Panc1 (cell line): ENCODE data around the gene DHFR2. TPM values are rescaled to one million over a fixed set of nuclear protein-coding genes. Genes with fewer than 3 reads are reported as not detected.

Experiments
- ATAC-seq: fragments of 200-7000 bp; cut with Tn5 transposase; 2 replicates; pipeline ENCODE4 v1.9.1; 2020; ENCODE audit warnings: mild to moderate bottlenecking, moderate library complexity
- BruUV-seq: library from RNA; stranded (reverse); fragments of 400-500 nt; replicated peaks from 2 replicates; lab custom pipeline; 2021; lab: Mats Ljungman, UMichigan
- CTCF ChIA-PET: fragments of 300-600 bp; sonication (Branson Sonifier 250); formaldehyde crosslinking; loops from one replicate; lab custom pipeline; 2022; ENCODE audit warnings: antibody characterized with exemption; lab: Charles Lee
- POLR2A ChIA-PET: fragments of 300-600 bp; sonication (Branson Sonifier 250); formaldehyde crosslinking; loops from one replicate; lab custom pipeline; 2022; ENCODE audit warnings: antibody characterized with exemption; lab: Charles Lee
- DNase-seq: peaks from one replicate; pipeline ENCODE4 v3.0.0-alpha.2; 2010; ENCODE audit warnings: low read depth, low spot score
- H3K27ac ChIP-seq: 2 replicates; pipeline ENCODE4 v1.5.1; 2011; ENCODE audit warnings: mild to moderate bottlenecking, low read length, inconsistent platforms
- H3K27me3 ChIP-seq: fragments of 200-500 bp; sonication (Bioruptor generic); 2 replicates; pipeline ENCODE4 v1.6.0; 2014; ENCODE audit warnings: low read length, inconsistent platforms; ENCODE audit not compliant: control insufficient read depth, insufficient read depth
- H3K36me3 ChIP-seq: fragments of 200-500 bp; sonication (Bioruptor generic); 2 replicates; pipeline ENCODE4 v1.5.1; 2014; ENCODE audit warnings: inconsistent platforms, mild to moderate bottlenecking, low read length, moderate library complexity; ENCODE audit not compliant: control insufficient read depth, insufficient read depth
- H3K4me1 ChIP-seq: 2 replicates; pipeline ENCODE4 v1.5.1; 2011; ENCODE audit warnings: inconsistent platforms, mild to moderate bottlenecking, low read length, moderate library complexity; ENCODE audit not compliant: control insufficient read depth, insufficient read depth
- H3K4me3 ChIP-seq, 2 experiments: 2 replicates each; pipeline ENCODE4 v1.5.1; 2011 to 2012; ENCODE audit warnings: low read depth in 2 of 2, low read length in 2 of 2, mild to moderate bottlenecking in 2 of 2, inconsistent platforms in 1 of 2, moderate library complexity in 1 of 2
- H3K9me3 ChIP-seq: fragments of 200-500 bp; sonication (Bioruptor generic); 2 replicates; pipeline ENCODE4 v1.5.1; 2014; ENCODE audit warnings: low read depth, mild to moderate bottlenecking, inconsistent platforms, low read length, moderate library complexity; ENCODE audit not compliant: control insufficient read depth, insufficient read depth
- CTCF ChIP-seq: fragments of 450-650 bp; IDR thresholded peaks from 2 replicates; pipeline ENCODE4 v1.5.1; 2017; ENCODE audit warnings: mild to moderate bottlenecking
- POLR2AphosphoS5 ChIP-seq: IDR thresholded peaks from 2 replicates; pipeline ENCODE4 v1.6.1; 2012; ENCODE audit warnings: mild to moderate bottlenecking, low read depth, low read length, moderate library complexity
- REST ChIP-seq, 2 experiments: IDR thresholded peaks; 2 replicates each; pipeline ENCODE4 v1.6.1; 2011 to 2012; ENCODE audit warnings: low read depth in 2 of 2, control low read depth in 1 of 2, low read length in 1 of 2, mild to moderate bottlenecking in 1 of 2, moderate library complexity in 1 of 2; ENCODE audit not compliant: insufficient read depth in 1 of 2
- SIN3A ChIP-seq: IDR thresholded peaks from 2 replicates; pipeline ENCODE4 v1.6.1; 2012; ENCODE audit warnings: low read depth, mild to moderate bottlenecking, low read length, moderate library complexity, borderline replicate concordance; ENCODE audit not compliant: insufficient read depth
- TCF7L2 ChIP-seq: IDR thresholded peaks from 2 replicates; pipeline ENCODE4 v1.6.1; 2011; ENCODE audit warnings: mild to moderate bottlenecking, low read depth, low read length, inconsistent platforms
- in situ Hi-C: cut with HindIII; loops from 2 replicates; pipeline ENCODE4 v1.10.0; 2016; ENCODE audit warnings: low sequenced_read_pairs, low pct_unique_long_range_greater_than_20kb
- intact Hi-C: fragments of 100-400 bp; cut with micrococcal nuclease; formaldehyde crosslinking; loops from one replicate; pipeline ENCODE4 v1.10.0; 2022; ENCODE audit not compliant: unreplicated experiment
- total RNA-seq: library from RNA; stranded (reverse); gene quantifications from one replicate; pipeline ENCODE4 v1.2.1, GENCODE V29; 2021; ENCODE audit not compliant: unreplicated experiment

DHFR2 gene
- total RNA-seq, 1 experiment from 2014 or later: 2.7 TPM

- BruUV-seq: no TSS peak
- POLR2A ChIA-PET: no interaction called here
- Histone ChIP-seq H3K4me1 (no peaks in the 10 kb centered on the region), H3K4me3 (no peak overlapping the region), H3K9me3 (no peaks in the 10 kb centered on the region), H3K27me3 (no peaks in the 10 kb centered on the region), H3K27ac (no peak overlapping the region), H3K36me3 (no peaks in the 10 kb centered on the region; the same call in 1 of the 2 replicates)
- DNase-seq (no peak), ATAC-seq (no peak)
- CTCF ChIA-PET: no interaction called here
- TF ChIP-seq POLR2AphosphoS5 (no peak), CTCF (no peak), SIN3A (no peak), REST (IDR thresholded peaks at IDR 0.05; ENCODE audit: insufficient read depth in 1 of 2, low read depth in 2 of 2, low read length in 1 of 2) (no peak), TCF7L2 (no peak)
- in situ Hi-C loops: no loop called here
- intact Hi-C loops: no loop called here
Measured at GRCh38 chr3:94009608-94010007, 53.1 kb downstream of the DHFR2 start.

- no peaks in the 10 kb centered on the region for H3K27me3 ChIP-seq
- H3K4me3 ChIP-seq: no peak overlapping the region
- H3K27ac ChIP-seq: no peak overlapping the region
- in situ Hi-C loops (no loop called here), intact Hi-C loops (no loop called here)
- DNase-seq: no peak
- TF ChIP-seq SIN3A (no peak), POLR2AphosphoS5 (no peak), CTCF (no peak), REST (IDR thresholded peaks at IDR 0.05; ENCODE audit: insufficient read depth in 1 of 2, low read depth in 2 of 2, low read length in 1 of 2) (no peak), TCF7L2 (no peak)
- POLR2A ChIA-PET: no interaction called here
- BruUV-seq: no TSS peak
- H3K9me3 ChIP-seq: no peaks in the 10 kb centered on the region
- H3K36me3 ChIP-seq: no peaks in the 10 kb centered on the region; the same call in 1 of the 2 replicates
- ATAC-seq: no peak
- no peaks in the 10 kb centered on the region for H3K4me1 ChIP-seq
- CTCF ChIA-PET: no interaction called here
Measured at GRCh38 chr3:94008253-94008652, 54.5 kb downstream of the DHFR2 start.
